T1000 (cell line): ENCODE results near the gene AUTS2.

Source experiments
- DNase-seq: peaks from one replicate; lab custom pipeline; 2025; ENCODE audit warnings: mixed read lengths; lab: John Stamatoyannopoulos, UW

The AUTS2 gene

GRCh38 chr7:69656890-69657289, 58.6 kb downstream of the AUTS2 start:
- DNase-seq: peak; percentile 5

- DNase-seq: no peak
These were observed 59.1 kb downstream of the AUTS2 start for GRCh38 chr7:69657331-69657730.

- DNase-seq: no peak
These were observed 59.7 kb downstream of the AUTS2 start for GRCh38 chr7:69657985-69658384.

GRCh38 chr7:69659983-69660382, 61.7 kb downstream of the AUTS2 start:
- no peak for DNase-seq

- no peak for DNase-seq
These were observed 63.1 kb downstream of the AUTS2 start for GRCh38 chr7:69661342-69661741.

GRCh38 chr7:69663911-69664832, 65.9 kb downstream of the AUTS2 start:
- DNase-seq: no peak

- no peak for DNase-seq
These were observed 67.1 kb downstream of the AUTS2 start for GRCh38 chr7:69665369-69665768.

- DNase-seq: no peak
These were observed 70.1 kb downstream of the AUTS2 start for GRCh38 chr7:69668339-69668870.

GRCh38 chr7:69670701-69671100, 72.4 kb downstream of the AUTS2 start:
- no peak for DNase-seq

GRCh38 chr7:69673074-69673473, 74.8 kb downstream of the AUTS2 start:
- DNase-seq: no peak

- no peak for DNase-seq
These were observed 76.5 kb downstream of the AUTS2 start for GRCh38 chr7:69674701-69675182.

GRCh38 chr7:69676247-69676646, 78.0 kb downstream of the AUTS2 start:
- no peak for DNase-seq

GRCh38 chr7:69677054-69677852, 79.0 kb downstream of the AUTS2 start:
- no peak for DNase-seq

GRCh38 chr7:69677881-69678493, 79.7 kb downstream of the AUTS2 start:
- no peak for DNase-seq

- no peak for DNase-seq
These were observed 80.4 kb downstream of the AUTS2 start for GRCh38 chr7:69678494-69679187.

GRCh38 chr7:69681181-69681580, 82.9 kb downstream of the AUTS2 start:
- no peak for DNase-seq

GRCh38 chr7:69682518-69682917, 84.2 kb downstream of the AUTS2 start:
- no peak for DNase-seq

- DNase-seq: no peak
These were observed 84.7 kb downstream of the AUTS2 start for GRCh38 chr7:69683002-69683401.

GRCh38 chr7:69684369-69685292, 86.4 kb downstream of the AUTS2 start:
- no peak for DNase-seq

GRCh38 chr7:69685293-69685631, 87.0 kb downstream of the AUTS2 start:
- DNase-seq: no peak

- no peak for DNase-seq
These were observed 88.1 kb downstream of the AUTS2 start for GRCh38 chr7:69686366-69686765.
